Peyer's patch (tissue), 4 donors: Measurements from ENCODE around the gene PRRX2.

Source experiments
- POLR2A ChIP-seq, 2 donors: fragments of 450-650 bp; IDR thresholded peaks; one replicate each; pipeline ENCODE4 v1.5.1; 2017; ENCODE audit warnings: antibody characterized with exemption in 2 of 2, mild to moderate bottlenecking in 2 of 2, moderate library complexity in 2 of 2
- TF ChIP-seq, protein P1 (sequence below), 6 experiments: fragments of 450-650 bp in 4 of 6; fragments of 200-600 bp in 2 of 6; sonication (generic) in 1 of 6; IDR thresholded peaks; one replicate each; pipeline ENCODE4 v1.5.1; 2017 to 2019; ENCODE audit warnings: antibody characterized with exemption in 6 of 6, mild to moderate bottlenecking in 3 of 6, moderate library complexity in 1 of 6

DNA sequence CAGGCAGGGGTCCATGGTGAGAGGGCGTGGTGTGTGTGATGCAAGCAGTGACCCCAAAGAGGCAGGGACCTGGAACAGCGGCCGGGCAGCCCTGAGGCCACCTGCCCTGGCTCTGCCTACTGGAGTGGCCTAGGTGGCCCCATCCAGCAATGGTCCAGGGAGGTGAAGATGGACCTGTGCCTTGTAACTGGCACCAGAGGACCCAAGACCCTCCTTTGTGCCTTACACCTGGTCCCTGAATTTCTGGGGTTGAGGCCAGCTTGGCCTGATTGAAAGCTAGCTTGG, 44.7 kb downstream of the PRRX2 start:
- TF ChIP-seq, protein P1, sequence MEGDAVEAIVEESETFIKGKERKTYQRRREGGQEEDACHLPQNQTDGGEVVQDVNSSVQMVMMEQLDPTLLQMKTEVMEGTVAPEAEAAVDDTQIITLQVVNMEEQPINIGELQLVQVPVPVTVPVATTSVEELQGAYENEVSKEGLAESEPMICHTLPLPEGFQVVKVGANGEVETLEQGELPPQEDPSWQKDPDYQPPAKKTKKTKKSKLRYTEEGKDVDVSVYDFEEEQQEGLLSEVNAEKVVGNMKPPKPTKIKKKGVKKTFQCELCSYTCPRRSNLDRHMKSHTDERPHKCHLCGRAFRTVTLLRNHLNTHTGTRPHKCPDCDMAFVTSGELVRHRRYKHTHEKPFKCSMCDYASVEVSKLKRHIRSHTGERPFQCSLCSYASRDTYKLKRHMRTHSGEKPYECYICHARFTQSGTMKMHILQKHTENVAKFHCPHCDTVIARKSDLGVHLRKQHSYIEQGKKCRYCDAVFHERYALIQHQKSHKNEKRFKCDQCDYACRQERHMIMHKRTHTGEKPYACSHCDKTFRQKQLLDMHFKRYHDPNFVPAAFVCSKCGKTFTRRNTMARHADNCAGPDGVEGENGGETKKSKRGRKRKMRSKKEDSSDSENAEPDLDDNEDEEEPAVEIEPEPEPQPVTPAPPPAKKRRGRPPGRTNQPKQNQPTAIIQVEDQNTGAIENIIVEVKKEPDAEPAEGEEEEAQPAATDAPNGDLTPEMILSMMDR (IDR thresholded peaks at IDR 0.05) = no peak
- TF ChIP-seq POLR2A (IDR thresholded peaks at IDR 0.05) = no peak
